Measurements from ENCODE around the gene ID4.

DNA sequence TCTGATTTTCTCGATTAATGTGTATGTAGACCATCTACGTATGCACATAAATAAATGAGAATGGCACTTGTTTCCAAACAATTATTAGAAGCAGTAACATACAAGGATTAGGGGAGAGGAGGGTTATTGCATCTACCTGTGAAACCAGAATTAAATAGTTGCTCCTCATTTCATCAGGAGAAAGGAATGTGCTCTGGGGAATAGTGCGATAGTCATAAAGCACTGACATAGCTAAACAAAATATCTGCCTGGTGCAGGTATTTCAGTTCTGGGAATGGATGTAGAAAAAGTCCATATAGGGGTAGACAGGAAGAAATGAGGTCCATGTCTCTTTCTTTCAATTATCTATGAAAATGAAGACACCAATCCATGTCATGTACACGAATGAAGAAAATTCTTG lies 1.6 kb upstream of the ID4 start:
- no peak for TF ChIP-seq POLR2AphosphoS5 (IDR thresholded peaks at IDR 0.05; ENCODE audit: borderline replicate concordance, low read depth, low read length)
- TF ChIP-seq EZH2 (IDR thresholded peaks at IDR 0.05): no peak
- no peak for TF ChIP-seq FOXP2 (optimal IDR thresholded peaks at IDR 0.05; ENCODE audit: control extremely low read depth, extremely low read length, insufficient read depth)
